ENCODE data around the gene FA2H.

GRCh38 chr16:74768239-74768638, 6.4 kb downstream of the FA2H start:
- TF ChIP-seq, protein P1, sequence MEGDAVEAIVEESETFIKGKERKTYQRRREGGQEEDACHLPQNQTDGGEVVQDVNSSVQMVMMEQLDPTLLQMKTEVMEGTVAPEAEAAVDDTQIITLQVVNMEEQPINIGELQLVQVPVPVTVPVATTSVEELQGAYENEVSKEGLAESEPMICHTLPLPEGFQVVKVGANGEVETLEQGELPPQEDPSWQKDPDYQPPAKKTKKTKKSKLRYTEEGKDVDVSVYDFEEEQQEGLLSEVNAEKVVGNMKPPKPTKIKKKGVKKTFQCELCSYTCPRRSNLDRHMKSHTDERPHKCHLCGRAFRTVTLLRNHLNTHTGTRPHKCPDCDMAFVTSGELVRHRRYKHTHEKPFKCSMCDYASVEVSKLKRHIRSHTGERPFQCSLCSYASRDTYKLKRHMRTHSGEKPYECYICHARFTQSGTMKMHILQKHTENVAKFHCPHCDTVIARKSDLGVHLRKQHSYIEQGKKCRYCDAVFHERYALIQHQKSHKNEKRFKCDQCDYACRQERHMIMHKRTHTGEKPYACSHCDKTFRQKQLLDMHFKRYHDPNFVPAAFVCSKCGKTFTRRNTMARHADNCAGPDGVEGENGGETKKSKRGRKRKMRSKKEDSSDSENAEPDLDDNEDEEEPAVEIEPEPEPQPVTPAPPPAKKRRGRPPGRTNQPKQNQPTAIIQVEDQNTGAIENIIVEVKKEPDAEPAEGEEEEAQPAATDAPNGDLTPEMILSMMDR (IDR thresholded peaks at IDR 0.05): no peak
- TF ChIP-seq ZFX (IDR thresholded peaks at IDR 0.05; ENCODE audit: borderline replicate concordance): no peak
